GM19468 (cell line): ENCODE data around the gene LIME1.
"Not testable (repeated sequence)": the region's sequence is repeated elsewhere in the genome, so short reads cannot be mapped to it uniquely, and the experiment has no call there.

Experiments
- ATAC-seq: cut with Tn5 transposase; IDR thresholded peaks from one replicate; pipeline ENCODE4 v1.9.1; 2021; ENCODE audit warnings: mild to moderate bottlenecking, moderate library complexity, moderate number of reproducible peaks; ENCODE audit not compliant: unreplicated experiment; ENCODE audit errors: extremely low read depth

LIME1 gene

GRCh38 chr20:63767886-63768285, 31.4 kb downstream of the LIME1 start:
- ATAC-seq, result no peak

DNA sequence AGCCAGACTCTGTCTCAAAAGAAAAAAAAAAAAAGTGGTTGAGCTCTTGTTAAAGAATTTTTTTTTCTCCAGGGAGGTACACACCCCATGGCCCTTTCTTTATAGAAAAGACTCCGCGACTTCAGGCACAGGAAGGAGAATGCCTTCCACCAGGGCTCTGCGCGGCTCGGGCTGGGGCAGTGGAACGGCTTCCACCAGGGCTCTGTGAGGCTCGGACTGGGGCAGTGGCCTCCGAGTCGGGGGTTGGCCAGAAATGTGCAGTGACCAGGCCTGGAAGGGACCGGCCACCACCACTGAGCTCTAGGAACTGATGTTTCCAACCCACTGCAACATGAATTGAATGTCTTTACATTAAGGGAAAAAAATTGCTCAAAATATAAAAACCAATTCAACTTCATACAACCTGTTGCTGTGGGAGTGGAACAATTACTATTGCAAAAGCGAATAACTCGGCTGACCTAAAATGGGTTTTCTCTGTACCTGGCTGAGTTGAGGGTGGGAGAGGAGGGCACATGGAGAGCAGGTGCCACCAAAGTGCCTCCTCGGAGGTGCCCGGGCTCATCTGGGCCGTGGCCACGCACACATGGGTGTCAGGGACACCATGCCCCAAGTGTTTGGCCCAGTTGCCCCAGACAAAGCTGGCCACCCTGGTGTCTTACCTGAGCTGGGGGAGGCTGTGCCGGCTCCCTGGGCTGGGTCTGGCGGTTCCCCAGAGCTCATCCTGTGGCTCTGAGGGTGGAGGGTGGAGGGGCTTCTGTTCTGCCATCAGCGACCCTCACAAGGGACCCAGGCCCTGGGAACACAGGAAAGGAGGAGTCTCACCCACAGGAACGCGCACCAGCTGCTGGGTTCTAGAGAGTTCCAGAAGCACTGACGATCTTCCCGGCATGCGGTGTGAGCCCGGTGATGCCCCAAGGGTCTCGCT, 32.4 kb downstream of the LIME1 start:
- ATAC-seq, result no peak

GRCh38 chr20:63769891-63770474, 33.5 kb downstream of the LIME1 start:
- ATAC-seq, result no peak

- no peak for ATAC-seq
These were observed 34.7 kb downstream of the LIME1 start for GRCh38 chr20:63771046-63771707.

GRCh38 chr20:63772781-63773518, 36.5 kb downstream of the LIME1 start:
- ATAC-seq, result no peak

DNA sequence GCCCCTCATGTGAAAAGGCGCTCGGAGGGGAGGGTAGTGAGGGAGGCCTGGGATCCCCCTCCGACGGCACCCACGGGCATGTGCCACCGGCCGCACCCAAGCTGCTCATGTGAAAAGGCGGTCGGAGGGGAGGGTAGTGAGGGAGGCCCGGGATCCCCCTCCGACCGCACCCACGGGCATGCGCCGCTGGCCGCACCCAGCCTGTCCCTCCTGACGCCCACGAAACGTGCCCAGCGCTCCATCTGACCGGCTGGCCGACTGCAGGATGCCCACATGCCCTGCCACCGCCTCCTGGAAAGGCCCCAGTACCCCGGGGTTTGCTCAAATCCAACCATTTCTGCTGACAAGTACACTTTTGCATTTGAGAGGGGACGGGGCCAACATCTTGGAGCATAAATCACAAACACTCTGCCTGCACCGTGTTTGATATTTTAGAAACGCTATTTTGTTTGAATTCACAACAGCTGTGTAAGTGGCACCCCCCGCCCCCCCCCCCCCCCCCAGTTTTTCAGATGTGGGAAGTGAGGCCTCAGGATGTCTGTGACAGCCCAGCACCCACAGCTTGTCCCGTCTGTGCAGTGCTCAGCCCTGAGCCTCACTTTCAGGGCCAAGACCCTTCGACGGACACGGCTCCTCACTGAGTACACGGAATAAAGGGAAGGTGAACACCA, 37.2 kb downstream of the LIME1 start:
- no peak for ATAC-seq

- ATAC-seq, result no peak
These were observed 37.8 kb downstream of the LIME1 start for GRCh38 chr20:63774306-63774705.

- ATAC-seq, result no peak
These were observed 38.9 kb downstream of the LIME1 start for GRCh38 chr20:63775096-63775978.

GRCh38 chr20:63776875-63777274, 40.4 kb downstream of the LIME1 start:
- ATAC-seq, result not testable (repeated sequence)

- ATAC-seq, result no peak
These were observed 41.1 kb downstream of the LIME1 start for GRCh38 chr20:63777614-63778013.

DNA sequence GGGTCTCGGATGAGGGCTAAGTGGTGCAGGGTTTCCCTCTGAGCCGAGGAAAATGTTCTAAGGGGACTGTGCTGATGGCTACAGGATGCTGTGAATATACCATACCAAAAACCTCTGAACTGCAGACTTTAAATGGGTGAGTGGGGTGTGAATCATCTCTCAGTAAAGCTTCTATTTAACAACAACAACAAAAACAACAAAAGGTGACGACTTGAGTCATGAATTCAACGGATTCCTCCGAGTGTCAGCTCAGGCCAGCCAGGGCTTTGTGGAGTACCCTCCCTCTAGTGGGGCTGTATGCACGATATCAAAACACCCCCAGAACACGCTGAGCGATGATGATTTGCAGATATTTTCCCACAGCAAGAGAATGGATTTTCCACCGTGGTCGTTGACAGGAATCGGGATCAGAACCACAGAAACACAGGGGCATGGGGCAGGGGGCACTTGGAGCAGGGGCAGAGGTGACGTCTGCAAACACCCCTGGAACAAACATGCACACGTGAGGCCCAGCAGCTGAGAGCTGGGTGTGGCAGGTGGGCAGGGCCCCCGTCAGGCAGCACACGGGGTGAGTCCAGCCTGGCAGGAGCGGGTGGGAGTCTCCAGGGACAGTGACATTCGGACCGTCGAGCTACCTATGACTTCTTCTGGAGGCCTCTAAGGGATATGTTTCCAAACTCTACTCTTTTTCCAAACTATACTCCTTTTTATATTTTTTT, 41.7 kb downstream of the LIME1 start:
- ATAC-seq, result no peak

GRCh38 chr20:63778857-63779256, 42.4 kb downstream of the LIME1 start:
- no peak for ATAC-seq

DNA sequence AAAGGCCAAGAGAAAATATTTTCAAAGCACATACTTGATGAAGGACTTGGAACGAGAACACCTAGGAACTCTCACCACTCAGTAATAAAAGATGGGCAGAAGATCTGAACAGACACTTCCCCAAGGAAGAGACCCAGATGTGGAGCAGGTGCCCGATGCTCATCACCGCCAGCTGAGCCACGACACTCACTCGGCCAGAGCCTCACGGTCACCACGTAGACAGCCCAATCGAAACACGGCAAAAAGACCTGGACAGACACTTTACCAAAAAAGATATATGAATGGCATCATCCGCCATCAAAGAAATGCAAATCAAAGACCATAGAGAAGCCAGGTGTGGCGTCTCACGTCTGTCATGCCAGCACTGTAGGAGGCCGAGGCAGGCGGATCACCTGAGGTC, 44.7 kb downstream of the LIME1 start:
- ATAC-seq, result no peak

DNA sequence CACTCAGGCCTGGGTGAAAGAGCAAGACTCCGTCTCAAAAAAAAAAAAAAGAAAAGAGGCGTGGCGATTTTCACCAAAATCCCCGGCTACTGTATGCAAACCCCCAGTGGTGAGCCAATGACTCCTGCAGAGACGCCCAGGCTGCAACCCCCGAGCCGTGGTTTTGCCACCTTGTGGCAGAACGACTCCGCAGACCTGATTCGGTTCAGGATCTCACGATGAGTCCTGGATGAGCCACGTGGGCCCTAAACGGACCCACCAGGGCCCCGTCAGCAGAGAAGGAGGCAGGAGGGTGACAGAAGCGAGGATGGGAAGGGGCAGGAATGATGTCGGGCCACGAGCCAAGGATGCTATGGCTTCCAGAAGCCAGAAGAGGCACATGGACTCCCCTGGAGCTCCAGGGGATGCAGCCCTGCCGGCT, 45.6 kb downstream of the LIME1 start:
- ATAC-seq, result no peak

GRCh38 chr20:63782521-63782971, 46.1 kb downstream of the LIME1 start:
- ATAC-seq, result no peak

- ATAC-seq, result no peak
These were observed 47.5 kb downstream of the LIME1 start for GRCh38 chr20:63783970-63784369.

DNA sequence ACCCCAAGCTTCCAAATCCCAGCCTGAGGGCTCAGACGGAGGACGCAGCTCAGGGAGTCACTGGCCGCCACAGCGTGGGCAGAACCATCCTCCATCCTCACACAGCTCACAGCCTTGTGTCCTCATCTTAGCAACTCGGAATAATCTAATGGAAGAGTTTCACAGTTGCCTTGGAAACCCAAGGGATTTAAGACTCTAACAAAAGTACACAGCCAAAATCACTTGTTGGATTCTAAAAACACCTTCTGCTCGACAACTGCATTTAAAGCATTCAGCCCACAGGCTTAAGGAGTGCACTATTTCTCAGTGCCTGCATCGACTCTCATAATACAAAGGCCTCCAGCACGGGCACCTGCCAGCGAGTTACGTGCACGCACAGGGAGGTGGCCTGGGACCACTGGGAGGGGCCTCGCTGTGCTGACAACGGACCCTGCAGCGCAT, 49.2 kb downstream of the LIME1 start:
- no peak for ATAC-seq

GRCh38 chr20:63787302-63787701, 50.8 kb downstream of the LIME1 start:
- no peak for ATAC-seq
